H1 (cell line): ENCODE results near the gene PPP4R4. TPM values are rescaled to one million over a fixed set of nuclear protein-coding genes. Genes with fewer than 3 reads are reported as not detected.

Experiments used
- CTCF ChIA-PET: fragments of 300-600 bp; sonication (Branson Sonifier 250); formaldehyde crosslinking; loops from one replicate; lab custom pipeline; 2021; ENCODE audit not compliant: partially characterized antibody; lab: Charles Lee
- POLR2A ChIA-PET: fragments of 300-600 bp; sonication (Branson Sonifier 250); formaldehyde crosslinking; loops from one replicate; lab custom pipeline; 2021; ENCODE audit warnings: inconsistent platforms; ENCODE audit not compliant: partially characterized antibody; lab: Charles Lee
- DNase-seq, 2 experiments: peaks; one replicate each; pipeline versions ENCODE4 v3.0.0 to v3.0.0-alpha.2; 2010 to 2022; ENCODE audit warnings: low spot score in 2 of 2, low read depth in 1 of 2, mixed read lengths in 1 of 2
- FAIRE-seq: peaks from 2 replicates; lab custom pipeline; 2011; peaks lifted over from hg19 to GRCh38; lab: Jason Lieb, UNC
- H2AFZ ChIP-seq: 2 replicates; pipeline ENCODE4 v1.8.1; 2012; ENCODE audit warnings: low read length, inconsistent platforms
- H2AK5ac ChIP-seq: 2 replicates; pipeline ENCODE4 v1.6.1; 2013; ENCODE audit warnings: low read depth, low read length
- H2BK120ac ChIP-seq: replicated peaks from 2 replicates; pipeline ENCODE3; 2013; ENCODE audit warnings: low read depth, low read length, inconsistent platforms
- H2BK12ac ChIP-seq: 2 replicates; pipeline ENCODE4 v1.6.1; 2013; ENCODE audit warnings: low read depth, low read length
- H2BK15ac ChIP-seq: 2 replicates; pipeline ENCODE4 v1.6.1; 2013; ENCODE audit warnings: low read length
- H2BK20ac ChIP-seq: 2 replicates; pipeline ENCODE4 v1.6.1; 2013; ENCODE audit warnings: low read length
- H2BK5ac ChIP-seq: 2 replicates; pipeline ENCODE4 v1.6.1; 2013; ENCODE audit warnings: low read depth, low read length
- H3K14ac ChIP-seq: 2 replicates; pipeline ENCODE4 v1.6.1; 2013; ENCODE audit warnings: inconsistent platforms; ENCODE audit not compliant: insufficient read length
- H3K18ac ChIP-seq: 2 replicates; pipeline ENCODE4 v1.6.1; 2013; ENCODE audit warnings: low read length; ENCODE audit errors: extremely low read depth
- H3K23ac ChIP-seq: 2 replicates; pipeline ENCODE4 v1.6.1; 2013; ENCODE audit warnings: inconsistent platforms; ENCODE audit not compliant: insufficient read length
- H3K23me2 ChIP-seq: 2 replicates; pipeline ENCODE4 v1.6.1; 2013; ENCODE audit warnings: low read depth, low read length
- H3K27ac ChIP-seq: 2 replicates; pipeline ENCODE4 v1.6.1; 2011; ENCODE audit warnings: low read depth, low read length, inconsistent platforms
- H3K27me3 ChIP-seq, 4 experiments: replicated peaks in 1 of 4; 1 replicate in 1 of 4; 2 replicates in 3 of 4; pipeline versions ENCODE4 v1.6.1 to v1.8.1; 2011 to 2013; ENCODE audit warnings: low read length in 3 of 4, mild to moderate bottlenecking in 3 of 4, inconsistent platforms in 2 of 4, mixed read lengths in 2 of 4, moderate library complexity in 1 of 4; ENCODE audit not compliant: control insufficient read depth in 3 of 4, insufficient read depth in 3 of 4; ENCODE audit errors: extremely low read depth in 1 of 4
- H3K36me3 ChIP-seq, 4 experiments: 2 replicates each; pipeline versions ENCODE4 v1.6.1 to v1.8.1; 2011 to 2013; ENCODE audit warnings: mild to moderate bottlenecking in 4 of 4, low read length in 3 of 4, moderate library complexity in 2 of 4, control low read depth in 1 of 4, inconsistent platforms in 1 of 4; ENCODE audit not compliant: insufficient read depth in 4 of 4, control insufficient read depth in 2 of 4
- H3K4ac ChIP-seq: replicated peaks from 2 replicates; pipeline ENCODE3; 2013; ENCODE audit warnings: low read length, low read depth, mixed read lengths, inconsistent platforms; ENCODE audit not compliant: insufficient read length
- H3K4me1 ChIP-seq, 4 experiments: replicated peaks in 1 of 4; 1 replicate in 1 of 4; 2 replicates in 3 of 4; pipeline versions ENCODE4 v1.6.1 to v1.8.1; 2011 to 2013; ENCODE audit warnings: low read length in 3 of 4, inconsistent platforms in 2 of 4, mixed read lengths in 1 of 4; ENCODE audit not compliant: insufficient read depth in 4 of 4, control insufficient read depth in 3 of 4
- H3K4me2 ChIP-seq, 2 experiments: 2 replicates each; pipeline versions ENCODE4 v1.6.1 to v1.8.1; 2011 to 2013; ENCODE audit warnings: low read depth in 2 of 2, low read length in 2 of 2, control low read depth in 1 of 2, inconsistent platforms in 1 of 2, mild to moderate bottlenecking in 1 of 2; ENCODE audit not compliant: insufficient read depth in 1 of 2
- H3K4me3 ChIP-seq, 4 experiments: fragments of 200-600, 300-600 bp in 1 of 4; sonication (generic), shearing (Covaris generic), sonication (Bioruptor Twin) in 1 of 4; 2 replicates each; pipeline versions ENCODE4 v1.5.1 to v1.8.1; 2011 to 2016; ENCODE audit warnings: low read length in 4 of 4, low read depth in 3 of 4, control low read depth in 2 of 4, inconsistent platforms in 2 of 4, mild to moderate bottlenecking in 2 of 4, mixed read lengths in 1 of 4, moderate library complexity in 1 of 4; ENCODE audit not compliant: insufficient read depth in 2 of 4; ENCODE audit errors: extremely low read depth in 1 of 4
- H3K56ac ChIP-seq: replicated peaks from 2 replicates; pipeline ENCODE3; 2013; ENCODE audit warnings: low read depth, mild to moderate bottlenecking, mixed read lengths, low read length, inconsistent platforms; ENCODE audit not compliant: insufficient read length
- H3K79me1 ChIP-seq: 2 replicates; pipeline ENCODE4 v1.6.1; 2013; ENCODE audit warnings: low read depth, low read length, control low read depth
- H3K79me2 ChIP-seq, 2 experiments: 2 replicates each; pipeline versions ENCODE4 v1.6.1 to v1.8.1; 2012 to 2013; ENCODE audit warnings: low read length in 2 of 2, mild to moderate bottlenecking in 2 of 2, inconsistent platforms in 1 of 2; ENCODE audit not compliant: insufficient read depth in 2 of 2, control insufficient read depth in 1 of 2
- H3K9ac ChIP-seq, 4 experiments: replicated peaks in 1 of 4; 1 replicate in 1 of 4; 2 replicates in 3 of 4; pipeline versions ENCODE4 v1.6.1 to v1.8.1; 2011 to 2013; ENCODE audit warnings: low read depth in 3 of 4, low read length in 3 of 4, control low read depth in 2 of 4, mild to moderate bottlenecking in 2 of 4, moderate library complexity in 2 of 4, inconsistent platforms in 1 of 4; ENCODE audit errors: extremely low read depth in 1 of 4
- H3K9me3 ChIP-seq, 2 experiments: 2 replicates each; pipeline versions ENCODE4 v1.6.1 to v1.8.1; 2012 to 2013; ENCODE audit warnings: mild to moderate bottlenecking in 2 of 2, moderate library complexity in 2 of 2, control low read depth in 1 of 2, inconsistent platforms in 1 of 2, low read depth in 1 of 2, low read length in 1 of 2, mixed read lengths in 1 of 2; ENCODE audit not compliant: insufficient read depth in 2 of 2
- H4K20me1 ChIP-seq, 2 experiments: replicated peaks in 1 of 2; 2 replicates each; pipeline versions ENCODE3 to v1.8.1; 2011 to 2013; ENCODE audit warnings: inconsistent platforms in 2 of 2, low read length in 2 of 2, mild to moderate bottlenecking in 1 of 2; ENCODE audit not compliant: insufficient read depth in 2 of 2, control insufficient read depth in 1 of 2
- H4K5ac ChIP-seq: 2 replicates; pipeline ENCODE4 v1.6.1; 2013; ENCODE audit warnings: low read length, low read depth, mixed read lengths, inconsistent platforms; ENCODE audit not compliant: insufficient read length
- H4K8ac ChIP-seq: 2 replicates; pipeline ENCODE4 v1.8.0; 2013; ENCODE audit warnings: mild to moderate bottlenecking, moderate library complexity, low read length, inconsistent platforms; ENCODE audit not compliant: insufficient read depth; ENCODE audit errors: extremely low read depth
- H4K91ac ChIP-seq: replicated peaks from 2 replicates; pipeline ENCODE3; 2013; ENCODE audit warnings: low read length, mixed read lengths, inconsistent platforms; ENCODE audit not compliant: insufficient read length
- BCL11A ChIP-seq, 2 experiments: IDR thresholded peaks; one replicate each; pipeline ENCODE4 v1.6.1; 2011; ENCODE audit warnings: low read depth in 2 of 2, low read length in 2 of 2, mild to moderate bottlenecking in 2 of 2
- BRCA1 ChIP-seq: IDR thresholded peaks from 2 replicates; pipeline ENCODE4 v1.6.1; 2012; ENCODE audit warnings: low read depth, low read length, improper control_type of control experiment
- PHF8 ChIP-seq: fragments of 200-600 bp; sonication (generic); conservative IDR thresholded peaks from 2 replicates; pipeline ENCODE4 v1.7.1; 2012; ENCODE audit warnings: low read depth, mild to moderate bottlenecking, inconsistent platforms, low read length, moderate library complexity
- RBBP5 ChIP-seq: IDR thresholded peaks from 2 replicates; pipeline ENCODE4 v1.7.1; 2012; ENCODE audit warnings: low read depth, mild to moderate bottlenecking, inconsistent platforms, low read length, moderate library complexity, borderline replicate concordance
- SIN3A ChIP-seq, 2 experiments: IDR thresholded peaks in 1 of 2; conservative IDR thresholded peaks in 1 of 2; 2 replicates each; pipeline ENCODE4 v1.6.1; 2011 to 2012; ENCODE audit warnings: low read length in 2 of 2, improper control_type of control experiment in 1 of 2, low read depth in 1 of 2, mild to moderate bottlenecking in 1 of 2
- SP1 ChIP-seq: IDR thresholded peaks from 2 replicates; pipeline ENCODE4 v1.6.1; 2011; ENCODE audit warnings: low read depth, low read length
- WGBS, 2 experiments: shearing (Covaris generic) in 1 of 2; methylation state at CpG; one replicate each; pipeline versions ENCODE4 v1.1.6 to v1.1.7; 2013 to 2015; ENCODE audit warnings: low lambda C conversion rate in 2 of 2, mixed read lengths in 2 of 2, inconsistent platforms in 1 of 2, low coverage in 1 of 2, missing lambda C conversion rate in 1 of 2; ENCODE audit not compliant: insufficient replicate concordance in 2 of 2, insufficient coverage in 1 of 2, insufficient read length in 1 of 2; ENCODE audit errors: extremely low coverage in 1 of 2, missing lambda C conversion rate in 1 of 2; 5-methylcytosine and 5-hydroxymethylcytosine counted together
- polyA plus RNA-seq, 7 experiments: library from polyadenylated mRNA; depleted of rRNA in 3 of 7; stranded (reverse) in 5 of 7; unstranded in 2 of 7; fragments of >200 nt in 5 of 7; fragments of 200-250 nt in 2 of 7; gene quantifications; 1 replicate in 5 of 7; 2 replicates in 1 of 7; 4 replicates in 1 of 7; pipeline versions ENCODE4 v1.2.1 to v1.2.3, GENCODE V29; 2011 to 2013; ENCODE audit warnings: missing spikeins in 2 of 7, mixed read lengths in 2 of 7
- total RNA-seq: library from RNA; stranded (reverse); fragmentation: NEBNext Ultra II Directional; extraction: Animal tissue kit (Norgen Biotek cat#: 25700); gene quantifications from 2 replicates; pipeline ENCODE4 v1.2.1, GENCODE V29; 2021

The PPP4R4 gene
- total and polyA plus RNA-seq, 2 of the 8 experiments (the other 6 are each of a cell fraction or from before 2014, with no cell fraction given), result 3.3 to 9.6 TPM

GRCh38 chr14:94291906-94292525, 117.9 kb downstream of the PPP4R4 start:
- H2BK12ac ChIP-seq, result no peak overlapping the region
- no peaks in the 10 kb centered on the region for H3K23me2 ChIP-seq
- no peak overlapping the region for H2BK20ac ChIP-seq
- no peak for FAIRE-seq
- H2BK15ac ChIP-seq, result no peak overlapping the region
- H4K8ac ChIP-seq, result no peak overlapping the region
- H3K14ac ChIP-seq, result no peak overlapping the region
- H3K18ac ChIP-seq, result no peak overlapping the region
- POLR2A ChIA-PET, result no interaction called here
- peak in 1 of 2 experiments; percentile 43 for DNase-seq
- no peak overlapping the region for H4K91ac ChIP-seq
- no peak overlapping the region for H3K27ac ChIP-seq
- no peaks in the 10 kb centered on the region for H3K36me3 ChIP-seq
- 85% methylated on average over 15 of the region's 15 CpGs; no CpG with 5 or more reads in 1 of the 2 experiments for WGBS, 2 experiments
- no peaks in the 10 kb centered on the region for H4K20me1 ChIP-seq
- H4K5ac ChIP-seq, result no peak overlapping the region
- no peaks in the 10 kb centered on the region for H3K79me2 ChIP-seq
- H3K79me1 ChIP-seq, result no peaks in the 10 kb centered on the region
- no peak overlapping the region for H3K56ac ChIP-seq
- no peak overlapping the region for H2AK5ac ChIP-seq
- H3K27me3 ChIP-seq, result no peaks in the 10 kb centered on the region; a peak in 1 of 7 replicates
- no peak overlapping the region for H3K4ac ChIP-seq
- CTCF ChIA-PET, result interaction anchor here (1.2 to 1.6 kb wide), 2 partner anchors 15 to 160 kb away, joined by 3 to 7 read pairs; no protein-coding TSS in a partner anchor
- H2AFZ ChIP-seq, result no peak overlapping the region
- H3K9me3 ChIP-seq, result no peaks in the 10 kb centered on the region; a peak in 1 of 4 replicates
- no peak overlapping the region for H3K4me2 ChIP-seq
- H2BK120ac ChIP-seq, result no peak overlapping the region
- H3K9ac ChIP-seq, result no peak overlapping the region
- peaks cover 0 to 7% (median 2%) of the 10 kb centered on the region in 4 experiments; a peak in 3 of 7 replicates for H3K4me1 ChIP-seq
- no peak overlapping the region for H2BK5ac ChIP-seq
- no peak overlapping the region for H3K23ac ChIP-seq
- no peak overlapping the region for H3K4me3 ChIP-seq
- TF ChIP-seq SIN3A (conservative IDR thresholded peaks at IDR 0.05 in 1 of 2, IDR thresholded peaks at IDR 0.05 in 1 of 2; ENCODE audit: low read depth in 1 of 2, low read length in 2 of 2) (no peak), BRCA1 (no peak), BCL11A (IDR thresholded peaks at IDR 0.05; ENCODE audit: low read depth in 2 of 2, low read length in 2 of 2) (no peak), RBBP5 (no peak), PHF8 (no peak), SP1 (no peak)
